Spleen (tissue), 11 donors: Measurements from ENCODE around the gene PLB1. TPM values are rescaled to one million over a fixed set of nuclear protein-coding genes. Genes with fewer than 3 reads are reported as not detected.

Experiments
- DNase-seq: peaks from one replicate; pipeline ENCODE4 v3.0.0-alpha.2; 2020
- H3K27ac ChIP-seq, 8 donors: fragments of 200-600 bp; sonication (generic) in 7 of 8; 1 replicate in 4 of 8; 2 replicates in 4 of 8; pipeline versions ENCODE4 v1.5.0 to v1.8.0; 2016 to 2021; ENCODE audit warnings: inconsistent platforms in 4 of 8, mild to moderate bottlenecking in 4 of 8, moderate library complexity in 1 of 8
- H3K27me3 ChIP-seq, 7 donors: fragments of 200-600 bp; sonication (generic) in 6 of 7; replicated peaks in 1 of 7; 1 replicate in 4 of 7; 2 replicates in 3 of 7; pipeline versions ENCODE4 v1.5.0 to v1.8.0; 2016 to 2021; ENCODE audit warnings: inconsistent platforms in 3 of 7, mild to moderate bottlenecking in 1 of 7
- H3K36me3 ChIP-seq, 6 donors: fragments of 200-600 bp; sonication (generic) in 5 of 6; 1 replicate in 4 of 6; 2 replicates in 2 of 6; pipeline versions ENCODE4 v1.5.0 to v1.8.0; 2016 to 2021; ENCODE audit warnings: inconsistent platforms in 2 of 6
- H3K4me1 ChIP-seq, 6 donors: fragments of 200-600 bp; sonication (generic) in 5 of 6; 1 replicate in 3 of 6; 2 replicates in 3 of 6; pipeline versions ENCODE4 v1.5.0 to v1.8.0; 2016 to 2021; ENCODE audit warnings: inconsistent platforms in 3 of 6
- H3K4me3 ChIP-seq, 8 donors: fragments of 200-600 bp; sonication (generic) in 7 of 8; 1 replicate in 4 of 8; 2 replicates in 4 of 8; pipeline versions ENCODE4 v1.5.0 to v1.8.0; 2016 to 2021; ENCODE audit warnings: inconsistent platforms in 4 of 8, mild to moderate bottlenecking in 4 of 8, moderate library complexity in 2 of 8
- H3K9me3 ChIP-seq, 8 donors: fragments of 200-600 bp; sonication (generic) in 7 of 8; 1 replicate in 4 of 8; 2 replicates in 4 of 8; pipeline versions ENCODE4 v1.5.0 to v1.8.0; 2016 to 2021; ENCODE audit warnings: inconsistent platforms in 4 of 8
- CTCF ChIP-seq, 11 experiments: fragments of 200-600 bp in 7 of 11; fragments of 450-650 bp in 4 of 11; sonication (generic) in 4 of 11; IDR thresholded peaks in 8 of 11; conservative IDR thresholded peaks in 3 of 11; 1 replicate in 7 of 11; 2 replicates in 4 of 11; pipeline versions ENCODE4 v1.4.0 to v1.8.0; 2016 to 2021; ENCODE audit warnings: antibody characterized with exemption in 11 of 11, inconsistent platforms in 4 of 11, mild to moderate bottlenecking in 1 of 11
- POLR2A ChIP-seq, 3 donors: fragments of 450-650 bp; IDR thresholded peaks; one replicate each; pipeline ENCODE4 v1.5.1; 2017; ENCODE audit warnings: antibody characterized with exemption in 3 of 3, mild to moderate bottlenecking in 1 of 3
- POLR2AphosphoS5 ChIP-seq, 3 donors: sonication (generic); formaldehyde crosslinking; IDR thresholded peaks; one replicate each; pipeline ENCODE4 v1.5.1; 2017; ENCODE audit warnings: antibody characterized with exemption in 3 of 3
- WGBS, 5 donors: extraction: QIAGEN DNeasy Blood & Tissue Kit in 3 of 5; methylation state at CpG; one replicate each; pipeline versions ENCODE4 v1.1.5 to v1.1.7; 2013 to 2018; 5-methylcytosine and 5-hydroxymethylcytosine counted together
- intact Hi-C: fragments of 100-400 bp; cut with DNase I; formaldehyde crosslinking; loops from one replicate; pipeline ENCODE4 v1.15.0; 2023; ENCODE audit warnings: low total_unique reads
- polyA plus RNA-seq, 3 donors: library from polyadenylated mRNA; stranded (reverse); fragments of 200-250 nt; gene quantifications; one replicate each; pipeline ENCODE4 v1.2.1, GENCODE V29; 2013
- total RNA-seq, 7 donors: library from RNA; depleted of rRNA in 3 of 7; stranded (reverse); fragments of >200 nt in 3 of 7; fragmentation: NEBNext Ultra II Directional in 4 of 7; extraction: Animal tissue kit (Norgen Biotek cat#: 25700) in 4 of 7; gene quantifications; one replicate each; pipeline versions ENCODE4 v1.1.0 to v1.2.1, GENCODE V29; 2016 to 2021
- donor health status: healthy with polysubstance abuse.
- donor health status: DM: no; HTN: no; CAD: no; lungs with moderate emphysema.
- donor health status: DM: no; HTN: no; CAD: no.
- donor health status: Bipolar disorder and iron deficiency.
- donor health status: healthy.
- donor health status: DM: no; HTN: no; CAD: no.
- donor health status: DM: yes; HTN: yes; CAD: no.

The PLB1 gene
- total and polyA plus RNA-seq, 10 donors: 3.8 to 45.7 (median 13.9) TPM

GRCh38 chr2:28604284-28604843 lies 108.5 kb downstream of the PLB1 start:
- peaks cover 0 to 50% (median 6%) of the 10 kb centered on the region in 6 donors for H3K4me1 ChIP-seq
- intact Hi-C loops: no loop called here
- peak; percentile 49 for DNase-seq
- H3K27ac ChIP-seq: peak overlapping the region in 5 of 8 donors; percentile 65 to 89 (median 88)
- 79 to 96% (median 90%) methylated on average over 7 to 9 of the region's 9 CpGs for WGBS, 5 donors
- no peaks in the 10 kb centered on the region for H3K9me3 ChIP-seq
- TF ChIP-seq CTCF (IDR thresholded peaks at IDR 0.05 in 8 of 11, conservative IDR thresholded peaks at IDR 0.05 in 3 of 11): no peak
- no peak for TF ChIP-seq POLR2AphosphoS5 (IDR thresholded peaks at IDR 0.05)
- no peak for TF ChIP-seq POLR2A (IDR thresholded peaks at IDR 0.05)
- no peak overlapping the region for H3K4me3 ChIP-seq
- H3K36me3 ChIP-seq: peaks cover 0 to 4% (median 0%) of the 10 kb centered on the region in 6 donors
- H3K27me3 ChIP-seq: no peaks in the 10 kb centered on the region

- TF ChIP-seq CTCF (IDR thresholded peaks at IDR 0.05 in 8 of 11, conservative IDR thresholded peaks at IDR 0.05 in 3 of 11) (peak in 1 of 11 experiments; percentile 12), POLR2A (IDR thresholded peaks at IDR 0.05) (no peak), POLR2AphosphoS5 (IDR thresholded peaks at IDR 0.05) (peak in 1 of 3 donors; percentile 16)
- intact Hi-C loops: no loop called here
- 51 to 73% (median 56%) methylated on average over 5 of the region's 5 CpGs for WGBS, 5 donors
- Histone ChIP-seq H3K27me3 (no peaks in the 10 kb centered on the region), H3K4me3 (no peak overlapping the region), H3K27ac (peak overlapping the region in 5 of 8 donors; percentile 41 to 59 (median 49)), H3K4me1 (peaks cover 0 to 36% (median 6%) of the 10 kb centered on the region in 6 donors), H3K36me3 (peaks cover 0 to 9% (median 0%) of the 10 kb centered on the region in 6 donors), H3K9me3 (no peaks in the 10 kb centered on the region)
- DNase-seq: peak; percentile 66
These were observed 111.2 kb downstream of the PLB1 start for GRCh38 chr2:28606986-28607441.

- peak; percentile 52 for DNase-seq
- intact Hi-C loops: no loop called here
- no peaks in the 10 kb centered on the region for H3K9me3 ChIP-seq
- TF ChIP-seq POLR2AphosphoS5 (IDR thresholded peaks at IDR 0.05) (no peak), CTCF (IDR thresholded peaks at IDR 0.05 in 8 of 11, conservative IDR thresholded peaks at IDR 0.05 in 3 of 11) (no peak), POLR2A (IDR thresholded peaks at IDR 0.05) (no peak)
- H3K36me3 ChIP-seq: peaks cover 0 to 9% (median 0%) of the 10 kb centered on the region in 6 donors
- 87 to 96% (median 91%) methylated on average over 7 to 8 of the region's 8 CpGs for WGBS, 5 donors
- no peak overlapping the region for H3K4me3 ChIP-seq
- peak overlapping the region in 1 of 8 donors; percentile 59 for H3K27ac ChIP-seq
- H3K4me1 ChIP-seq: peaks cover 0 to 28% (median 5%) of the 10 kb centered on the region in 6 donors
- no peaks in the 10 kb centered on the region for H3K27me3 ChIP-seq
These were observed 112.1 kb downstream of the PLB1 start for GRCh38 chr2:28607730-28608499.
